ENCODE results near the gene SSB.
"Not testable (repeated sequence)": the region's sequence is repeated elsewhere in the genome, so short reads cannot be mapped to it uniquely, and the experiment has no call there.

Gene SSB

GRCh38 chr2:169798718-169799592 lies at the start of gene SSB:
SSB (plus strand) TSS chr2:169798871; CDS start chr2:169800961, 2,090 bp downstream.
- peak; percentile 86 for DNase-seq

GRCh38 chr2:169752752-169753151 lies 45.9 kb upstream of the SSB start:
- DNase-seq, result no peak

GRCh38 chr2:169755083-169755870 lies 43.4 kb upstream of the SSB start:
- DNase-seq, result no peak

- DNase-seq, result no peak
Observed at GRCh38 chr2:169756342-169756741, 42.3 kb upstream of the SSB start.

- no peak for DNase-seq
Observed at GRCh38 chr2:169757356-169757755, 41.3 kb upstream of the SSB start.

GRCh38 chr2:169757778-169758177 lies 40.9 kb upstream of the SSB start:
- no peak for DNase-seq

- no peak for DNase-seq
Observed at GRCh38 chr2:169759987-169760386, 38.7 kb upstream of the SSB start.

- DNase-seq, result not testable (repeated sequence)
Observed at GRCh38 chr2:169760798-169761197, 37.9 kb upstream of the SSB start.

- DNase-seq, result no peak
Observed at GRCh38 chr2:169761251-169761969, 37.3 kb upstream of the SSB start.

GRCh38 chr2:169761970-169762292 lies 36.7 kb upstream of the SSB start:
- DNase-seq, result no peak

GRCh38 chr2:169765523-169765922 lies 33.1 kb upstream of the SSB start:
- DNase-seq, result no peak

- no peak for DNase-seq
Observed at GRCh38 chr2:169767243-169767888, 31.3 kb upstream of the SSB start.

- DNase-seq, result no peak
Observed at GRCh38 chr2:169768262-169768995, 30.2 kb upstream of the SSB start.

- no peak for DNase-seq
Observed at GRCh38 chr2:169771021-169771420, 27.6 kb upstream of the SSB start.

- DNase-seq, result no peak
Observed at GRCh38 chr2:169771612-169772011, 27.1 kb upstream of the SSB start.

- DNase-seq, result no peak
Observed at GRCh38 chr2:169772651-169773050, 26.0 kb upstream of the SSB start.

GRCh38 chr2:169775354-169775753 lies 23.3 kb upstream of the SSB start:
- no peak for DNase-seq

- no peak for DNase-seq
Observed at GRCh38 chr2:169775765-169776164, 22.9 kb upstream of the SSB start.

- DNase-seq, result no peak
Observed at GRCh38 chr2:169776252-169776761, 22.4 kb upstream of the SSB start.

- no peak for DNase-seq
Observed at GRCh38 chr2:169778446-169778845, 20.2 kb upstream of the SSB start.

- no peak for DNase-seq
Observed at GRCh38 chr2:169781249-169782013, 17.2 kb upstream of the SSB start.
